GM13976 (cell line): ENCODE data around the gene TOP1.

ENCODE experiments used
- DNase-seq: peaks from one replicate; pipeline ENCODE4 v3.0.0; 2012; ENCODE audit warnings: low spot score
- in situ Hi-C: fragments of 300-500 bp; cut with MboI; formaldehyde crosslinking; loops from one replicate; pipeline ENCODE4 v1.12.0; 2022; ENCODE audit warnings: low sequenced_read_pairs, mixed read lengths, inconsistent platforms; ENCODE audit not compliant: unreplicated experiment
- TF ChIP-seq, protein P1 (sequence below): IDR thresholded peaks from 2 replicates; pipeline ENCODE4 v1.5.1; 2012; ENCODE audit warnings: borderline replicate concordance, mild to moderate bottlenecking; ENCODE audit not compliant: insufficient read depth; ENCODE audit errors: extremely low read depth, missing control alignments, control extremely low read depth

The TOP1 gene

DNA sequence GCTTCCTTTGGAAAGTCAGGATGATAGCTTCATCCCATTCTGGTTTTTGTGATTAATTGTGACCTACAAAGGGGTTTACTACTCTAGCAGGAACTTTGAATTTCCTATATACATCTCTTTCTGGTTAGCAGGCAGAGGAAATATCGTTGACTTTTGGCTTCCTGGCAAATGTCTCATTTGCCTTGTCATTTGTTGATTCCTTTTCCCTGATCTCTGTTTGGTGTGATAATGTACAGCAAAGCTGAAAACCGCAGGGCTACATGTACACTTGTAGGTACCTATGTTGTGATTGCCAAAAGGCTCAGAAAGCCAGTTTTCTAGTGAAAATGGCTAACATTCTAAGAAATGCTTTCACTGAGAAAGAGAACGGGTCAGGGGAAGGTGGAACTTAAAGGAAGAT lies 44.3 kb downstream of the TOP1 start:
- no peak for DNase-seq
- in situ Hi-C loops, result no loop called here
- TF ChIP-seq, protein P1, sequence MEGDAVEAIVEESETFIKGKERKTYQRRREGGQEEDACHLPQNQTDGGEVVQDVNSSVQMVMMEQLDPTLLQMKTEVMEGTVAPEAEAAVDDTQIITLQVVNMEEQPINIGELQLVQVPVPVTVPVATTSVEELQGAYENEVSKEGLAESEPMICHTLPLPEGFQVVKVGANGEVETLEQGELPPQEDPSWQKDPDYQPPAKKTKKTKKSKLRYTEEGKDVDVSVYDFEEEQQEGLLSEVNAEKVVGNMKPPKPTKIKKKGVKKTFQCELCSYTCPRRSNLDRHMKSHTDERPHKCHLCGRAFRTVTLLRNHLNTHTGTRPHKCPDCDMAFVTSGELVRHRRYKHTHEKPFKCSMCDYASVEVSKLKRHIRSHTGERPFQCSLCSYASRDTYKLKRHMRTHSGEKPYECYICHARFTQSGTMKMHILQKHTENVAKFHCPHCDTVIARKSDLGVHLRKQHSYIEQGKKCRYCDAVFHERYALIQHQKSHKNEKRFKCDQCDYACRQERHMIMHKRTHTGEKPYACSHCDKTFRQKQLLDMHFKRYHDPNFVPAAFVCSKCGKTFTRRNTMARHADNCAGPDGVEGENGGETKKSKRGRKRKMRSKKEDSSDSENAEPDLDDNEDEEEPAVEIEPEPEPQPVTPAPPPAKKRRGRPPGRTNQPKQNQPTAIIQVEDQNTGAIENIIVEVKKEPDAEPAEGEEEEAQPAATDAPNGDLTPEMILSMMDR, result no peak

DNA sequence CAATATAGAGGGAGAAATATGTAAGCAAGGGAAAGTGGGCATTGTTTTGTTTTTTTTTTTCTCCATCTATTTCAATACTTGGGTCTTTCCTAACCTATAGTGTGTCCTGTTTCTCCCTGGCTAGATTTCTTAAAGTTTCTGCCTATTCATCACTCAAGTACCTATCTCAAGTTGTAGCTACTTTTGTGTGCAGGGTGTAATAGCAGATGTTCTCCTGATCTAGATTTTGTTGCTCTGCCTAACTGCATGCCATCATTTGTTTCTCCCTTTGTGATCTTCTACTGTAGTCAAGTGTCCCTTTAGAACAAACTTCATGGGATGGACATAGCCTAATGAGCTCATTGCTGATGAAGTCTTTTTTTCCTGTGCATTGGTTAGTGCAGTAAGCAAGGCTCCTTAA lies 45.8 kb downstream of the TOP1 start:
- TF ChIP-seq, protein P1, result no peak
- in situ Hi-C loops, result no loop called here
- no peak for DNase-seq

DNA sequence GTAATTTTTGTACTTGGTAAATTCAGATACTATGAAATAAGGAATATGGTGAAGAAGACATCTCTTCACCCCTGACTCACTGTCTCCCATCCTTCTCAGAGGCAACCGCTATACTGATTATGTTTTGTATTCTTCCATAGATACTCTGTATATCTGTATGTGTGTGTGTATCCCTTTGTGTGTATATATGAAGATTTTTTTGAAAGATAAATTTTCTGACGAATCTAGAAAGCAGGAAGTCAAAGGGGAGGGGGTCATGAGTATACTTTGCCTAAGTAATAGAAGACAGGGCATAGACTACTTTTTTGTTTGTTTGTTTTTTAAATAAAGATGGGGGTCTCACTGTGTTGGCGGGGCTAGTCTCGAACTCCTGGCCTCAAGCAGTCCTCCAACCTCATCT lies 48.2 kb downstream of the TOP1 start:
- in situ Hi-C loops, result loop anchor here (25.0 kb wide), 1 partner anchor 314 kb away; no protein-coding TSS in a partner anchor

DNA sequence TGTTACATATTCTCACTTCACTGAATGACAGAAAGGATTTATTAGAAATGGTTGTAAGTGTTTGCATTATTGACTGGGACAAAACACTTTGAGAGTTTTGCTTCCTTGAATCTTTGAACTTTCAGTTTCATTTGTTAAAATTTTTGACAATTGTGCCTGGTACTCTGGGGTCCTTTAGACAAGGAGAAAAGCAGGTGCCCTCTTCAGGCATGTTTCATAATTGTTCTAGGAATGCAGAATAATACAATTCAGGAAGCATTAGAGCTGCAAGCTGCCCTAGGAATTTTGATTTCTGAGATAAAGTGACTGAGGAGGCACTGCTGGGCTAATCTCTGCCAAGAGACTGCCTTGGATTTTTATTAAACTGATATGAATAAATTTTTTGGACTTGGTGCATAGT lies 49.7 kb downstream of the TOP1 start:
- TF ChIP-seq, protein P1, result no peak
- in situ Hi-C loops, result loop anchor here (25.0 kb wide), 1 partner anchor 316 kb away; no protein-coding TSS in a partner anchor
- DNase-seq, result no peak

More for the DNA sequence above, 48.2 kb downstream of the TOP1 start:
- DNase-seq, result no peak
- TF ChIP-seq, protein P1, result no peak

DNA sequence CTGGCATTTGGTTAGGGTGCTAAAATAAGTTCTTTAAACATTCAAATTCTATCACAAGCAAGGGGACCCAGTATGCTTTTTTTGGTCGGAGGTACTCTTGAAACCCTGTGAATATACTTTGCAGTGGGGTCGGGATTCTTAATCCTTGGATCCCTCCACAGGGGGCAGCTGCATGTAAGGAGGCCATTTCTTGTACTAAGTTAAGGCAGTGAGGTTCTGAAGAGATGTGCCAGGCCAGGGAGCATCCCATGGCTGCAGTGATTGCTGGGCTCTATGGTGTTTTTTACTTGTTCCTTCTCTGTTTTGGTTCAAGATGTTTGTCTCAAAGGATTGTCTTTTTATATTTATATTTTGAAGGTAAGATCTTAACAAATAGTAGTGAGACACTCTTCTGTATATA lies 50.4 kb downstream of the TOP1 start:
- in situ Hi-C loops, result loop anchor here (25.0 kb wide), 1 partner anchor 317 kb away; no protein-coding TSS in a partner anchor
- TF ChIP-seq, protein P1, result no peak
- DNase-seq, result no peak

DNA sequence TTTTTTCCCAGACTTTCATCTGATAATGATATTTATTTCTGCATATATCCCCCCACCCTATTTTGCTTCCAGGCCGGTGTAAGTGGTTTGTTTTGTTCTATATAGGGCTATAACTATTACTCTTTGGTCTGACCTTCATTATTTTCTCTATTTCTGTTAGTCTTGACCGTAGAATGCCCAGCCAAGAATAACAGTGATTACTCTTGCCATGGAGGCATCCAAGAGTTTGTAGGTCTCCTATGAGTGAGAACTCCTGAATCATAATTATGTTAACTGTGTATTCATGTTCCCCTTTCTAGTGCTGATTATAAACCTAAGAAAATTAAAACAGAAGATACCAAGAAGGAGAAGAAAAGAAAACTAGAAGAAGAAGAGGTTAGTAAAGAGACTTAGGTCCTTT lies 52.2 kb downstream of the TOP1 start:
- no peak for DNase-seq
- TF ChIP-seq, protein P1, result no peak
- in situ Hi-C loops, result loop anchor here (25.0 kb wide), 1 partner anchor 319 kb away; no protein-coding TSS in a partner anchor
